Progenitor cell of endocrine pancreas (in vitro differentiated cells): Measurements from ENCODE around the gene KCP. TPM values are rescaled to one million over a fixed set of nuclear protein-coding genes. Genes with fewer than 3 reads are reported as not detected.

ENCODE experiments used
- DNase-seq: peaks from one replicate; pipeline ENCODE4 v3.0.0; 2021; ENCODE audit warnings: low spot score; ENCODE audit not compliant: unreplicated experiment
- H3K27ac Mint-ChIP-seq: 2 replicates; pipeline ENCODE4 v1.8.0; 2021; ENCODE audit warnings: mild to moderate bottlenecking, moderate library complexity, mixed read lengths
- H3K27me3 Mint-ChIP-seq: 2 replicates; pipeline ENCODE4 v1.8.0; 2021; ENCODE audit warnings: mixed read lengths
- H3K36me3 Mint-ChIP-seq: 2 replicates; pipeline ENCODE4 v1.8.0; 2022; ENCODE audit warnings: mixed read lengths; ENCODE audit not compliant: insufficient read depth
- H3K4me1 Mint-ChIP-seq: 2 replicates; pipeline ENCODE4 v1.8.0; 2021; ENCODE audit warnings: low read depth, mixed read lengths
- H3K4me3 Mint-ChIP-seq: 2 replicates; pipeline ENCODE4 v1.8.0; 2021; ENCODE audit warnings: low read depth, mild to moderate bottlenecking, moderate library complexity, mixed read lengths
- H3K9me3 Mint-ChIP-seq: 2 replicates; pipeline ENCODE4 v1.8.0; 2021; ENCODE audit warnings: low read depth, mixed read lengths
- long read RNA-seq: library from polyadenylated mRNA; unstranded; transcript quantifications from one replicate; pipeline ENCODE4 v2.0.0, GENCODE V29; 2020
- total RNA-seq: library from RNA; stranded (reverse); gene quantifications from 2 replicates; pipeline ENCODE4 v1.2.1, GENCODE V29; 2021
- TF ChIP-seq, protein P1 (sequence below): fragments of 200-600 bp; sonication (generic); IDR thresholded peaks from one replicate; pipeline ENCODE4 v1.5.0; 2021; ENCODE audit warnings: antibody characterized with exemption, mild to moderate bottlenecking; ENCODE audit not compliant: unreplicated experiment

The KCP gene
- total RNA-seq: 6.8 and 8.5 TPM in 2 replicates
- long read RNA-seq: 0 reads

DNA sequence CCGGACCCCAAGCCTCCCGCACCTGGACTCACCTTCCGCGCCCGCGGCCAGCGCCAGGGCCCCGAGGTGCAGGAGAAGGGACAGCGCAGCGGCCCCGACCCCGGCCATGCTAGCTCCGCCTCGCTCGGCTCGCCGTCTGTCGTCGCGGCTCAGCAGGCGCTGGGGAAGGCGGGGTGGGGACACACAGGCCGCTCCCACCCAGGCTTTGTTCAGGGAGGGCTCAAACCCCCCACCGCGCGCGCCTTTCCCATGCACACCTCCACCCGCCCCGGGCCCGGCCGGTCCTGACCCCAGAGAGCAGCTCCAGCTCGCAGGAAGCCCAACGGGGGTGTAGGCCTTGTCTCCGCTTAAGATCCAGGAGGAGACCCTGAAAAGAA lies at the start of gene KCP:
KCP (minus strand) TSS at position 141 of the 377 bp plus-strand sequence; CDS start at position 108, 33 bp downstream.
- TF ChIP-seq, protein P1, sequence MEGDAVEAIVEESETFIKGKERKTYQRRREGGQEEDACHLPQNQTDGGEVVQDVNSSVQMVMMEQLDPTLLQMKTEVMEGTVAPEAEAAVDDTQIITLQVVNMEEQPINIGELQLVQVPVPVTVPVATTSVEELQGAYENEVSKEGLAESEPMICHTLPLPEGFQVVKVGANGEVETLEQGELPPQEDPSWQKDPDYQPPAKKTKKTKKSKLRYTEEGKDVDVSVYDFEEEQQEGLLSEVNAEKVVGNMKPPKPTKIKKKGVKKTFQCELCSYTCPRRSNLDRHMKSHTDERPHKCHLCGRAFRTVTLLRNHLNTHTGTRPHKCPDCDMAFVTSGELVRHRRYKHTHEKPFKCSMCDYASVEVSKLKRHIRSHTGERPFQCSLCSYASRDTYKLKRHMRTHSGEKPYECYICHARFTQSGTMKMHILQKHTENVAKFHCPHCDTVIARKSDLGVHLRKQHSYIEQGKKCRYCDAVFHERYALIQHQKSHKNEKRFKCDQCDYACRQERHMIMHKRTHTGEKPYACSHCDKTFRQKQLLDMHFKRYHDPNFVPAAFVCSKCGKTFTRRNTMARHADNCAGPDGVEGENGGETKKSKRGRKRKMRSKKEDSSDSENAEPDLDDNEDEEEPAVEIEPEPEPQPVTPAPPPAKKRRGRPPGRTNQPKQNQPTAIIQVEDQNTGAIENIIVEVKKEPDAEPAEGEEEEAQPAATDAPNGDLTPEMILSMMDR: no peak
- Mint-ChIP-seq H3K4me1 (peaks cover 9% of the 10 kb centered on the region), H3K9me3 (no peaks in the 10 kb centered on the region), H3K4me3 (peak within 1 kb of the TSS; percentile 74), H3K27ac (peak within 1 kb of the TSS; percentile 62), H3K27me3 (peaks cover 35% of the 10 kb centered on the region), H3K36me3 (no peaks in the 10 kb centered on the region)
- DNase-seq: peak; percentile 36

DNA sequence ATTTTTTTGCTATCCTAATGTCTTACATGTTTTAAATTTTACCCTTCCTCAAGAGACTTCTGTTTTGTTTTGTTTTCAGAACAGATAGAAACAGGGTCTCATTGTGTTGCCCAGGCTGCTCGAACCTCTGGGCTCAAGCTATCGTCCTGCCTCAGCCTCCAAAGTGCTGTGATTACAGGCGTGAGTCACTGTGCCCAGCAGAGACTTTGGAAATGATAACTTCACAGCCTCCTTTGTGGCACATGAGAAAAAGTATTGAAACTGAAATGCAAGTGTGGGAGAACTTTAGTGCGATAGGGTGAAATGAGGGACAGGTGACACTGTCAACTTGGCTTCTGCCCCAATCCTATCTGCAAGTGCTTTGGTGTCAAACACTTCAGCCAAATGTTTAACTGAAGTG lies 48.8 kb upstream of the KCP start:
- TF ChIP-seq, protein P1: no peak
- Mint-ChIP-seq H3K36me3 (peaks cover 30% of the 10 kb centered on the region), H3K9me3 (no peaks in the 10 kb centered on the region), H3K4me1 (peaks cover 23% of the 10 kb centered on the region), H3K4me3 (no peak overlapping the region), H3K27me3 (no peaks in the 10 kb centered on the region), H3K27ac (no peak overlapping the region)
- no peak for DNase-seq

DNA sequence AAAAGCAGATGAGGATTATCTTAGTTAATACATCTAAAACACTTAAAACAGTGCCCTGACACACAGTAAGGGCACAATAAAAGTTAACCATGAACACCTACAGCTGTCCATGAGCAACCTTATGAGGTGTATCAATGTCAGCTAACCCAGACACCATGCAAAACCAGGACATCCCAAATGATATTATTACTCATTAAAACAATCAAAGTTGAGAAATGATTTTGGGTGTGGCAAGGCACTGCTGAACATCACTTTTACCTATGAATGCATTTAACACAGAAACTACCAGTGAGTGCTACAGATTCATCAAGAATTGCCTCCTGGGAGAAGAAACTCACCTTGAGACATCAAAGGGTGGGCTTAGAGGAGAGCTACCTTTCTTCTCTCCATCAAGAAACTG lies 45.5 kb upstream of the KCP start:
- Mint-ChIP-seq H3K27me3 (no peaks in the 10 kb centered on the region), H3K36me3 (peaks cover 21% of the 10 kb centered on the region), H3K4me1 (peaks cover 28% of the 10 kb centered on the region)

DNA sequence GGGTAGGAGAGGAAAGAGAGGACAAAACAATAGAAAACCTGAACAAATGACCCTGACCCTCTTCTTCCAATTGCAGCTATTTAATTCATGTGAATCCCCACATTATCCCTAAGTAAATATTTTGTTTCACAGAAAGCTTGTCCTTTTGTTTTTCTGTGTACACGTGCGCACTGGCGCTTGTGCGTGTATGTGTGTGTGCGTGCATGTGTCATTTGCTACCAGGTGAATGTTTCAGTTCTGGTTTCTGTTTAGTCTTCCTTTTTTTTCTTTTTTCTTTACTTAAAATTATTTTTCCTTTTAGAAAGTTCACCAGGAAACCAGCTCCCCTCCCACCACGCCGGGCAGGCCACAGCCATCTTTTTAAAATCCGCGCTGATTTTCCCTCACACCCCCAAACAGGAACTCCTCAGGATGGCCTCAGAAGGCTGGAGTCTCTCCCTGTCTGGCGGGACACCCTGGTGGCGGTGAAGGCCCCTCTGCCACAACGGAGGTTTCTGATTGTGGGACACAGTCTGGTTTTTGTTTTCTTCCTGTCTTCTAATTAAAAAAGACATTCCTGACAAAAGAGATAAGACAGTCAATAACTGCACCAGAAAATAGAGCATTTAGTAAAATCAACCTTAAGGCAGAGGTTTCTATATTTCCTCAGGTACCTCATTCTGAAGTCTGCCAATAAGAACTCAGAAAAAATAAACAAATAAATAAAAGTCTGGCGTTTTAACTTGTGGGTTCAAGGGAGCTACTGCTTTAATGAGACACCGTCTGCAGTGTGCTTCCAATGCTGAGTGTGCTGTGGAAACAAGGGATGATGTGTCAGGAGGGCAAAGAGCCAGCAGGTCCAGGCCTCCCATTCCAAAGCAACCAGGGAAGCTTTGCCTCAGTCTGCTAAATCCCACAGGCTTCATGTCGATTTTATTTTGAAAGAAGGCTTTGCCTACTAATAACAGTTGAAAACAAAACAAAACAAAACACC lies 44.6 kb upstream of the KCP start:
- Mint-ChIP-seq H3K9me3 (no peaks in the 10 kb centered on the region), H3K4me1 (peaks cover 28% of the 10 kb centered on the region), H3K27ac (peak overlapping the region; percentile 72), H3K27me3 (no peaks in the 10 kb centered on the region), H3K4me3 (no peak overlapping the region), H3K36me3 (peaks cover 21% of the 10 kb centered on the region)
- no peak for DNase-seq
- TF ChIP-seq, protein P1: peak; percentile 15

More for the DNA sequence above, 45.5 kb upstream of the KCP start:
- Mint-ChIP-seq H3K4me3 (no peak overlapping the region), H3K9me3 (no peaks in the 10 kb centered on the region), H3K27ac (no peak overlapping the region)
- DNase-seq: no peak
- TF ChIP-seq, protein P1: no peak

DNA sequence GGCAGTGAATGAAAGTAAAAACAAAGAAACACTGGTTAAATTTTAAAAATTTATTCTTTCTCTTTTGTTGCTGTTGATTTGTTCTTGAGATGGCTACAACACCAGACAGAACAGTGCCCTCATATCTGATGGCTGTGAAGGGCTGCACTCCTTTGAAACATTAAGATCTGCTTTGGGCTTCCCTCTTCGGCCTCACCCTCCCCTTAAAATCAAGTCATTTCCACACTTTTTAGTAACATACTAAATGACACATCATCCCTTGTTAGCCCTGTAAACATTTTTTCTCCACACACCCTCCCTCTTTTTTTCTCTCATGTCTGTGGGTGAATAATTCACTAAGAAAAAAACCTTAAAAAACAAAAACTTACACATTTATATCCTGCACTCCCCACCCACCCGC lies 43.6 kb upstream of the KCP start:
- no peaks in the 10 kb centered on the region for H3K27me3 Mint-ChIP-seq
- no peak overlapping the region for H3K27ac Mint-ChIP-seq
- H3K36me3 Mint-ChIP-seq: peaks cover 16% of the 10 kb centered on the region
- TF ChIP-seq, protein P1: no peak
- H3K9me3 Mint-ChIP-seq: no peaks in the 10 kb centered on the region
- DNase-seq: no peak
- peaks cover 28% of the 10 kb centered on the region for H3K4me1 Mint-ChIP-seq
- no peak overlapping the region for H3K4me3 Mint-ChIP-seq
